Omental fat pad (tissue), 4 donors: Measurements from ENCODE around the gene WNT5B. TPM values are rescaled to one million over a fixed set of nuclear protein-coding genes. Genes with fewer than 3 reads are reported as not detected.

Experiments used
- ATAC-seq: fragments of 150-250 bp; one replicate; pipeline ENCODE4 v1.9.1; 2016; ENCODE audit warnings: mild to moderate bottlenecking, moderate library complexity; ENCODE audit not compliant: low FRiP score
- DNase-seq: peaks from one replicate; pipeline ENCODE4 v3.0.0-alpha.2; 2019; ENCODE audit warnings: low spot score
- CTCF ChIP-seq, 3 donors: fragments of 450-650 bp; IDR thresholded peaks; one replicate each; pipeline ENCODE4 v1.5.1; 2016 to 2017; ENCODE audit warnings: antibody characterized with exemption in 3 of 3, mild to moderate bottlenecking in 3 of 3, moderate library complexity in 2 of 3
- small RNA-seq: library from RNA; depleted of rRNA; stranded (forward); fragments of <200 nt; gene quantifications from one replicate; pipeline ENCODE3, GENCODE V24; 2016
- total RNA-seq, 4 donors: library from RNA; depleted of rRNA; stranded (reverse); fragments of >200 nt; gene quantifications; one replicate each; pipeline ENCODE4 v1.1.0, GENCODE V29; 2016

WNT5B gene
- total RNA-seq, 4 donors from 2014 or later: 3.6 to 9.0 (median 4.0) TPM

GRCh38 chr12:1695886-1696670, 67.0 kb downstream of the WNT5B start:
- TF ChIP-seq CTCF (IDR thresholded peaks at IDR 0.05): no peak
- DNase-seq (no peak), ATAC-seq (no peak)

GRCh38 chr12:1696800-1697199, 67.8 kb downstream of the WNT5B start:
- ATAC-seq (no peak), DNase-seq (no peak)
- no peak for TF ChIP-seq CTCF (IDR thresholded peaks at IDR 0.05)

Small RNA genes lying within 50 kb of the gene (small RNA-seq; reads per million reads assigned to genes)
- gene MIR3649: not detected

Other genes starting within 250 kb of the WNT5B start
- 10 to 100 TPM in 2 of 4 donors, 1 to 10 TPM in 2; 7.3 to 15.6 (median 10.1) TPM for gene FBXL14, start 34.6 kb upstream of the WNT5B start, total RNA-seq
- gene ADIPOR2, start 61.8 kb downstream of the WNT5B start, total RNA-seq: 100 to 1,000 TPM in 1 of 4 donors, 10 to 100 TPM in 3; 75.1 to 119 (median 93.4) TPM
- gene LRTM2, start 191.3 kb downstream of the WNT5B start, total RNA-seq: not detected